Neural cell (in vitro differentiated cells): ENCODE data around the gene NHSL2.

Experiments
- CTCF ChIP-seq: fragments of 450-650 bp; IDR thresholded peaks from 2 replicates; pipeline ENCODE4 v1.5.1; 2014; ENCODE audit warnings: antibody characterized with exemption, mild to moderate bottlenecking, moderate library complexity; ENCODE audit not compliant: poor library complexity, severe bottlenecking
- EZH2 ChIP-seq: fragments of 200-600, 300-800 bp; shearing (Covaris generic), sonication (generic); IDR thresholded peaks from 2 replicates; pipeline ENCODE4 v1.6.1; 2014; ENCODE audit warnings: antibody characterized with exemption, low read length, borderline replicate concordance, mild to moderate bottlenecking; ENCODE audit not compliant: insufficient read depth, poor library complexity, severe bottlenecking
- TAF1 ChIP-seq: IDR thresholded peaks from 2 replicates; pipeline ENCODE4 v1.6.1; 2012; ENCODE audit warnings: low read depth

DNA sequence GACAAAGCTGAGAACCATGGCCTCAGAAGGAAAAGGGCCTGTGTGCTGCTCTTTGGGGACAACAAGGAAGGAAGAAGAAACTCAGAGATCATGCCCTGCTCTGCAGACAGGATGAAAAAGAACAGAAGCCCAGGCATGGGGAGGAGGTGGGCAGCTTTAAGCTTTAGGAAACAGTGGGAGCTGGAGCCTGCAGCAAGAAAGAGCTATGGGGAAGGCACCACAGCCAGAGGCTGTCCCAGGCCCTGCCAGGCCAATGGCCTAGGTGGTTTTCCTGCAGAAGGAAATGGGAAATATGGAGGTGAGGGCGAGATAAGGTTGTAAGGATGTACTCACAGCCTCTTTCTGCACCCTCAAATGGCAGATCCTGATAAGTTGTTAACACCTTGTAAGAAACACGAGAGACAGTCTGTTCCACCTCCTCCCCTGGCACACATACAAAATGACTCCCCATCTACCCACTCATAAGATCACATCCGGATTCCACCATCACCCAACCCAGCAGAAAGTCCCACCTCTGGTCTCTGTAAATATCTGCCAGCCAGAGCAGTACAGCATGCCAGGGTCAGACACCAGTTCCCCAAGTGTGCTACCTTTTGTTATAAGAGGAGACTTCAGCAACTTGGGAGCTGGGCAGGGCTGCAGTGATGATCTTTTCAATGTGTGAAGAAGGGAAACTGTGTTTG lies 115.8 kb downstream of the NHSL2 start:
- no peak for TF ChIP-seq EZH2
- TF ChIP-seq TAF1: no peak
- TF ChIP-seq CTCF: no peak
